GM12878 (cell line): ENCODE results near the gene ANK3. TPM values are rescaled to one million over a fixed set of nuclear protein-coding genes. Genes with fewer than 3 reads are reported as not detected.

Source experiments
- ATAC-seq: fragments of 200-7000 bp; cut with Tn5 transposase; 3 replicates; pipeline ENCODE4 v1.9.1; 2020; ENCODE audit warnings: mild to moderate bottlenecking, moderate library complexity
- BruUV-seq: library from RNA; stranded (reverse); fragments of 400-500 nt; replicated peaks from 2 replicates; lab custom pipeline; 2021; lab: Mats Ljungman, UMichigan
- CTCF ChIA-PET: fragments of 300-600 bp; sonication (Branson Sonifier 250); formaldehyde crosslinking; extraction: SDS; loops from one replicate; lab custom pipeline; 2021; ENCODE audit warnings: inconsistent platforms; lab: Yijun Ruan, JAX
- POLR2A ChIA-PET: fragments of 350-600 bp; formaldehyde crosslinking; extraction: SDS; loops from one replicate; lab custom pipeline; 2021; ENCODE audit warnings: inconsistent platforms; lab: Charles Lee
- RAD21 ChIA-PET: fragments of 300-600 bp; sonication (Branson Sonifier 250); formaldehyde crosslinking; loops from one replicate; lab custom pipeline; 2023; ENCODE audit warnings: antibody characterized with exemption; ENCODE audit not compliant: unreplicated experiment; lab: Charles Lee
- SMC1A ChIA-PET: fragments of 300-600 bp; sonication (Branson Sonifier 250); formaldehyde crosslinking; loops from one replicate; lab custom pipeline; 2023; ENCODE audit not compliant: unreplicated experiment, uncharacterized antibody; lab: Charles Lee
- DNase-seq: peaks from one replicate; pipeline ENCODE4 v3.0.0-alpha.2; 2011; ENCODE audit warnings: low read depth, low spot score
- FAIRE-seq: peaks from 3 replicates; lab custom pipeline; 2011; peaks lifted over from hg19 to GRCh38; lab: Jason Lieb, UNC
- H2AFZ ChIP-seq: 2 replicates; pipeline ENCODE4 v1.6.0; 2011; ENCODE audit warnings: low read depth, low read length, control low read depth; ENCODE audit not compliant: control insufficient read depth
- H3K27ac ChIP-seq: 2 replicates; pipeline ENCODE4 v1.5.1; 2011; ENCODE audit warnings: control low read depth; ENCODE audit not compliant: control insufficient read depth, insufficient read depth
- H3K27me3 ChIP-seq, 2 experiments: replicated peaks in 1 of 2; 2 replicates each; pipeline versions ENCODE4 v1.6.0 to v1.6.1; 2011; ENCODE audit warnings: low read length in 1 of 2; ENCODE audit not compliant: control insufficient read depth in 2 of 2, insufficient read depth in 2 of 2
- H3K36me3 ChIP-seq, 2 experiments: 2 replicates each; pipeline ENCODE4 v1.5.1; 2011; ENCODE audit warnings: low read length in 1 of 2; ENCODE audit not compliant: control insufficient read depth in 2 of 2, insufficient read depth in 2 of 2
- H3K4me1 ChIP-seq: 2 replicates; pipeline ENCODE4 v1.6.1; 2011; ENCODE audit warnings: mild to moderate bottlenecking, low read length, moderate library complexity, mixed read lengths; ENCODE audit not compliant: control insufficient read depth, insufficient read depth
- H3K4me2 ChIP-seq: 2 replicates; pipeline ENCODE4 v1.6.0; 2011; ENCODE audit warnings: control low read depth; ENCODE audit not compliant: control insufficient read depth, insufficient read depth
- H3K4me3 ChIP-seq: fragments of 200-600 bp; sonication (generic); 2 replicates; pipeline ENCODE4 v1.5.1; 2016
- H3K79me2 ChIP-seq: 2 replicates; pipeline ENCODE4 v1.6.0; 2011; ENCODE audit warnings: low read length; ENCODE audit not compliant: control insufficient read depth, insufficient read depth
- H3K9ac ChIP-seq: 2 replicates; pipeline ENCODE4 v1.8.0; 2011; ENCODE audit warnings: low read length, control low read depth, mixed read lengths; ENCODE audit not compliant: control insufficient read depth, insufficient read depth
- H3K9me3 ChIP-seq: replicated peaks from 3 replicates; pipeline ENCODE4 v1.5.1; 2011; ENCODE audit warnings: mild to moderate bottlenecking, low read length; ENCODE audit not compliant: control insufficient read depth, insufficient read depth
- H4K20me1 ChIP-seq: 2 replicates; pipeline ENCODE4 v1.6.0; 2011; ENCODE audit not compliant: control insufficient read depth, insufficient read depth
- BCLAF1 ChIP-seq: fragments of 450-650 bp; IDR thresholded peaks from 2 replicates; pipeline ENCODE4 v1.6.1; 2017; ENCODE audit warnings: antibody characterized with exemption, mild to moderate bottlenecking, moderate library complexity
- CBX3 ChIP-seq: fragments of 200-600 bp; sonication (generic); IDR thresholded peaks from 2 replicates; pipeline ENCODE4 v1.6.1; 2016; ENCODE audit warnings: low read depth, borderline replicate concordance
- DPF2 ChIP-seq: fragments of 450-650 bp; IDR thresholded peaks from 2 replicates; pipeline ENCODE4 v1.6.1; 2017; ENCODE audit warnings: mild to moderate bottlenecking
- KAT2A ChIP-seq: conservative IDR thresholded peaks from 2 replicates; pipeline ENCODE4 v1.6.1; 2011; ENCODE audit warnings: low read depth, low read length; ENCODE audit not compliant: control insufficient read depth
- PAX8 ChIP-seq: fragments of 450-650 bp; IDR thresholded peaks from 2 replicates; pipeline ENCODE4 v1.6.1; 2017; ENCODE audit warnings: mild to moderate bottlenecking, moderate library complexity
- POLR2AphosphoS5 ChIP-seq: IDR thresholded peaks from 2 replicates; pipeline ENCODE4 v1.6.1; 2011; ENCODE audit warnings: mild to moderate bottlenecking, low read length, inconsistent platforms
- SREBF1 ChIP-seq: IDR thresholded peaks from 2 replicates; pipeline ENCODE4 v1.6.1; 2012; ENCODE audit warnings: mild to moderate bottlenecking, low read length
- WGBS: methylation state at CpG from one replicate; pipeline ENCODE4 v1.1.6; 2016; ENCODE audit warnings: low lambda C conversion rate; ENCODE audit not compliant: insufficient replicate concordance, insufficient coverage; ENCODE audit errors: missing lambda C conversion rate; 5-methylcytosine and 5-hydroxymethylcytosine counted together
- in situ Hi-C: fragments of 300-500 bp; cut with MboI; formaldehyde crosslinking; loops from 9 replicates; pipeline ENCODE4 v1.14.3; 2018; ENCODE audit warnings: mixed read lengths
- intact Hi-C: fragments of 100-400 bp; cut with micrococcal nuclease; formaldehyde crosslinking; loops from one replicate; pipeline ENCODE4 v1.14.2; 2022; ENCODE audit not compliant: unreplicated experiment
- polyA plus RNA-seq, 11 experiments: library from polyadenylated mRNA; depleted of rRNA in 4 of 11; unstranded in 6 of 11; stranded (reverse) in 5 of 11; fragments of >200 nt; fragmentation: Nextera tagmentation in 4 of 11; fragmentation: Illumina TruSeq in 1 of 11; extraction: Ambion mirVana in 4 of 11; extraction: Trizol in 1 of 11; gene quantifications; 1 replicate in 1 of 11; 2 replicates in 10 of 11; pipeline versions ENCODE4 v1.2.1 to v1.2.3, GENCODE V29; 2011 to 2016; ENCODE audit warnings: inconsistent platforms in 2 of 11, missing spikeins in 2 of 11, low read depth in 1 of 11
- total RNA-seq, 4 experiments: library from RNA; depleted of rRNA in 3 of 4; stranded (reverse); fragments of >200 nt in 3 of 4; fragmentation: Illumina TruSeq in 1 of 4; extraction: Trizol in 1 of 4; gene quantifications; 2 replicates each; pipeline versions ENCODE4 v1.2.1 to v1.2.3, GENCODE V29; 2013 to 2021
- TF ChIP-seq, protein P1 (sequence below): fragments of 450-650 bp; IDR thresholded peaks from 2 replicates; pipeline ENCODE4 v1.6.1; 2017; ENCODE audit warnings: mild to moderate bottlenecking, moderate library complexity
- TF ChIP-seq, protein P2 (sequence below): fragments of 450-650 bp; conservative IDR thresholded peaks from 2 replicates; pipeline ENCODE4 v1.6.1; 2017; ENCODE audit warnings: mild to moderate bottlenecking, moderate library complexity
- TF ChIP-seq, protein P3 (sequence below): fragments of 450-650 bp; formaldehyde crosslinking; IDR thresholded peaks from 2 replicates; pipeline ENCODE4 v1.4.0; 2020; ENCODE audit warnings: mild to moderate bottlenecking, moderate library complexity

The ANK3 gene
- total and polyA plus RNA-seq, 10 of the 15 experiments (the other 5 are each of a cell fraction or from before 2014, with no cell fraction given), result 0.06 to 0.82 (median 0.20) TPM; not detected in 2

DNA sequence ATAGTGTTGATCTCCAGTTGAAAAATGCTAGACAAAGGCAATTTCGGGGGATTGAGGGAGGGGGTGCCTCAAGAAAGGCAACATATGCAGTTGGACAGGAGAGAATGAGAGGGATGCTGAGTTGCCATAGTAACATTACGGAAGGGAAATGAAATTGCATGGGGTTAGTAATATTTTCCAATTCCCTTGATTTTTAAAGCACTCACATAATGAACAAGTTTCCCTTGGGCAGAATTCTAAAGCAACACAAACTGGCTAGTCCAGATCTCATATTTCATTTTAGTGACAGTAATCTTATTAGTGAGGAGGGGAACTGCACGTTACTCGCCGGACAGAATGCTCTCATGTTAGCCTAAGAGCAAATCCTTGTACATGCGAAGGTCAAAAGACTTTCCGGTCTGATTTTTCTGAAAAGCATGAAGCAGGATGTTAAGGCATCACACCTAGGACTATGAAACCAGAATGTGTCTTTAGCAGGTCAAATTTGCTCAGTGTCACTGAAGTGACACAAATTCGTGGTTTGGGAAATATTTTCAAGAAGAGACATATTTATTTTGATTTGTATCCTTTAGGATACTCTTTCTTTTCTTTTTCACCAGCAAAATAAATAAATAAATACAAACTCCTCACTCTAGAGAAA, 165.5 kb downstream of the ANK3 start:
- intact Hi-C loops (no loop called here), in situ Hi-C loops (no loop called here)
- CTCF ChIA-PET, result interaction anchor here (0.6 to 2.8 kb wide), 5 partner anchors 11 to 1868 kb away, joined by 3 to 12 read pairs (median 3); no protein-coding TSS in a partner anchor
- DNase-seq (no peak), FAIRE-seq (no peak), ATAC-seq (no peak)
- Histone ChIP-seq H3K4me1 (no peaks in the 10 kb centered on the region), H3K27ac (no peak overlapping the region), H3K9me3 (no peaks in the 10 kb centered on the region), H3K36me3 (no peaks in the 10 kb centered on the region), H2AFZ (no peak overlapping the region), H3K4me3 (no peak overlapping the region), H4K20me1 (no peaks in the 10 kb centered on the region), H3K4me2 (no peak overlapping the region), H3K79me2 (no peaks in the 10 kb centered on the region), H3K9ac (no peak overlapping the region), H3K27me3 (peaks cover 0 to 4% of the 10 kb centered on the region in 2 experiments; a peak in 1 of 4 replicates)
- BruUV-seq, result no TSS peak
- SMC1A ChIA-PET, result interaction anchor here (1.4 to 1.5 kb wide), 2 partner anchors 14 kb away, joined by 3 to 5 read pairs; no protein-coding TSS in a partner anchor
- WGBS, result 65% methylated on average over 8 of the region's 8 CpGs
- POLR2A ChIA-PET, result interaction anchor here (0.6 to 0.7 kb wide), 2 partner anchors 47 to 1886 kb away, joined by 3 to 4 read pairs; no protein-coding TSS in a partner anchor
- RAD21 ChIA-PET, result no interaction called here
- TF ChIP-seq KAT2A (no peak), DPF2 (no peak), CBX3 (no peak), BCLAF1 (no peak), SREBF1 (no peak), POLR2AphosphoS5 (no peak), PAX8 (no peak)
- TF ChIP-seq, protein P1, sequence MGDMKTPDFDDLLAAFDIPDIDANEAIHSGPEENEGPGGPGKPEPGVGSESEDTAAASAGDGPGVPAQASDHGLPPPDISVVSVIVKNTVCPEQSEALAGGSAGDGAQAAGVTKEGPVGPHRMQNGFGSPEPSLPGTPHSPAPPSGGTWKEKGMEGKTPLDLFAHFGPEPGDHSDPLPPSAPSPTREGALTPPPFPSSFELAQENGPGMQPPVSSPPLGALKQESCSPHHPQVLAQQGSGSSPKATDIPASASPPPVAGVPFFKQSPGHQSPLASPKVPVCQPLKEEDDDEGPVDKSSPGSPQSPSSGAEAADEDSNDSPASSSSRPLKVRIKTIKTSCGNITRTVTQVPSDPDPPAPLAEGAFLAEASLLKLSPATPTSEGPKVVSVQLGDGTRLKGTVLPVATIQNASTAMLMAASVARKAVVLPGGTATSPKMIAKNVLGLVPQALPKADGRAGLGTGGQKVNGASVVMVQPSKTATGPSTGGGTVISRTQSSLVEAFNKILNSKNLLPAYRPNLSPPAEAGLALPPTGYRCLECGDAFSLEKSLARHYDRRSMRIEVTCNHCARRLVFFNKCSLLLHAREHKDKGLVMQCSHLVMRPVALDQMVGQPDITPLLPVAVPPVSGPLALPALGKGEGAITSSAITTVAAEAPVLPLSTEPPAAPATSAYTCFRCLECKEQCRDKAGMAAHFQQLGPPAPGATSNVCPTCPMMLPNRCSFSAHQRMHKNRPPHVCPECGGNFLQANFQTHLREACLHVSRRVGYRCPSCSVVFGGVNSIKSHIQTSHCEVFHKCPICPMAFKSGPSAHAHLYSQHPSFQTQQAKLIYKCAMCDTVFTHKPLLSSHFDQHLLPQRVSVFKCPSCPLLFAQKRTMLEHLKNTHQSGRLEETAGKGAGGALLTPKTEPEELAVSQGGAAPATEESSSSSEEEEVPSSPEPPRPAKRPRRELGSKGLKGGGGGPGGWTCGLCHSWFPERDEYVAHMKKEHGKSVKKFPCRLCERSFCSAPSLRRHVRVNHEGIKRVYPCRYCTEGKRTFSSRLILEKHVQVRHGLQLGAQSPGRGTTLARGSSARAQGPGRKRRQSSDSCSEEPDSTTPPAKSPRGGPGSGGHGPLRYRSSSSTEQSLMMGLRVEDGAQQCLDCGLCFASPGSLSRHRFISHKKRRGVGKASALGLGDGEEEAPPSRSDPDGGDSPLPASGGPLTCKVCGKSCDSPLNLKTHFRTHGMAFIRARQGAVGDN, result no peak
- TF ChIP-seq, protein P2, sequence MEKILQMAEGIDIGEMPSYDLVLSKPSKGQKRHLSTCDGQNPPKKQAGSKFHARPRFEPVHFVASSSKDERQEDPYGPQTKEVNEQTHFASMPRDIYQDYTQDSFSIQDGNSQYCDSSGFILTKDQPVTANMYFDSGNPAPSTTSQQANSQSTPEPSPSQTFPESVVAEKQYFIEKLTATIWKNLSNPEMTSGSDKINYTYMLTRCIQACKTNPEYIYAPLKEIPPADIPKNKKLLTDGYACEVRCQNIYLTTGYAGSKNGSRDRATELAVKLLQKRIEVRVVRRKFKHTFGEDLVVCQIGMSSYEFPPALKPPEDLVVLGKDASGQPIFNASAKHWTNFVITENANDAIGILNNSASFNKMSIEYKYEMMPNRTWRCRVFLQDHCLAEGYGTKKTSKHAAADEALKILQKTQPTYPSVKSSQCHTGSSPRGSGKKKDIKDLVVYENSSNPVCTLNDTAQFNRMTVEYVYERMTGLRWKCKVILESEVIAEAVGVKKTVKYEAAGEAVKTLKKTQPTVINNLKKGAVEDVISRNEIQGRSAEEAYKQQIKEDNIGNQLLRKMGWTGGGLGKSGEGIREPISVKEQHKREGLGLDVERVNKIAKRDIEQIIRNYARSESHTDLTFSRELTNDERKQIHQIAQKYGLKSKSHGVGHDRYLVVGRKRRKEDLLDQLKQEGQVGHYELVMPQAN, result no peak
- TF ChIP-seq, protein P3, sequence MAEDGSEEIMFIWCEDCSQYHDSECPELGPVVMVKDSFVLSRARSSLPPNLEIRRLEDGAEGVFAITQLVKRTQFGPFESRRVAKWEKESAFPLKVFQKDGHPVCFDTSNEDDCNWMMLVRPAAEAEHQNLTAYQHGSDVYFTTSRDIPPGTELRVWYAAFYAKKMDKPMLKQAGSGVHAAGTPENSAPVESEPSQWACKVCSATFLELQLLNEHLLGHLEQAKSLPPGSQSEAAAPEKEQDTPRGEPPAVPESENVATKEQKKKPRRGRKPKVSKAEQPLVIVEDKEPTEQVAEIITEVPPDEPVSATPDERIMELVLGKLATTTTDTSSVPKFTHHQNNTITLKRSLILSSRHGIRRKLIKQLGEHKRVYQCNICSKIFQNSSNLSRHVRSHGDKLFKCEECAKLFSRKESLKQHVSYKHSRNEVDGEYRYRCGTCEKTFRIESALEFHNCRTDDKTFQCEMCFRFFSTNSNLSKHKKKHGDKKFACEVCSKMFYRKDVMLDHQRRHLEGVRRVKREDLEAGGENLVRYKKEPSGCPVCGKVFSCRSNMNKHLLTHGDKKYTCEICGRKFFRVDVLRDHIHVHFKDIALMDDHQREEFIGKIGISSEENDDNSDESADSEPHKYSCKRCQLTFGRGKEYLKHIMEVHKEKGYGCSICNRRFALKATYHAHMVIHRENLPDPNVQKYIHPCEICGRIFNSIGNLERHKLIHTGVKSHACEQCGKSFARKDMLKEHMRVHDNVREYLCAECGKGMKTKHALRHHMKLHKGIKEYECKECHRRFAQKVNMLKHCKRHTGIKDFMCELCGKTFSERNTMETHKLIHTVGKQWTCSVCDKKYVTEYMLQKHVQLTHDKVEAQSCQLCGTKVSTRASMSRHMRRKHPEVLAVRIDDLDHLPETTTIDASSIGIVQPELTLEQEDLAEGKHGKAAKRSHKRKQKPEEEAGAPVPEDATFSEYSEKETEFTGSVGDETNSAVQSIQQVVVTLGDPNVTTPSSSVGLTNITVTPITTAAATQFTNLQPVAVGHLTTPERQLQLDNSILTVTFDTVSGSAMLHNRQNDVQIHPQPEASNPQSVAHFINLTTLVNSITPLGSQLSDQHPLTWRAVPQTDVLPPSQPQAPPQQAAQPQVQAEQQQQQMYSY, result no peak
